ENCODE results near the gene OTULIN. TPM values are rescaled to one million over a fixed set of nuclear protein-coding genes. Genes with fewer than 3 reads are reported as not detected.

The OTULIN gene
- total RNA-seq, 1 experiment from 2014 or later, result 31.0 TPM

DNA sequence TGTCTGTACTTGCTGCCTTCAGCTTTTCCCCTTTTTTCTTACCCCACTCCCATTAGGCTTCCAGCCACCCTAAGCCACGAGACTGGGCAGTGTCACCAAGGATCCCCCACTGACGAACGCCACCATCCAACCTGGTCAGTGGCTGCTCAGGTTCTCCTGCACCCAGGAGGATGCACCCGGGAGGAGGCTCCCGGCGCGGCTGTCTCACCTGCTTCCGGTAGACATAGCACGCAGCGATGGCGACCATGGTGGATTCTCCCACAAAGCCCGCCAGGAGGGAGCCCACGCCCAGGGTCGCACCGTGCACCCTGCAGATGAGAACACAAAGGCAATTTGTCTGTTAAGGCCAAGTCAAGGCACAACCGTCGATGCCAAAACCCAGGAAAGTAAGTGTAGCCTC, 48.1 kb downstream of the OTULIN start:
- H3K4me1 ChIP-seq (ENCODE audit: low read length), result no peaks in the 10 kb centered on the region
- no peak overlapping the region for H3K27ac ChIP-seq (ENCODE audit: low read length)
- no peak overlapping the region for H3K9ac ChIP-seq (ENCODE audit: low read length)
- H4K20me1 ChIP-seq (ENCODE audit: insufficient read depth, low read depth, low read length), result no peaks in the 10 kb centered on the region
- no peaks in the 10 kb centered on the region for H3K79me2 ChIP-seq (ENCODE audit: low read length)
- H3K9me2 ChIP-seq (replicated peaks; ENCODE audit: insufficient read depth, low read length), result no peaks in the 10 kb centered on the region
- DNase-seq, result no peak
- no peak overlapping the region for H3K4me3 ChIP-seq (ENCODE audit: low read length)
- H3K9me3 ChIP-seq (ENCODE audit: low read length), result no peaks in the 10 kb centered on the region
- peaks cover 10% of the 10 kb centered on the region; the same call in 1 of the 2 replicates for H3K36me3 ChIP-seq (ENCODE audit: insufficient read depth, low read length)
- H2AFZ ChIP-seq (ENCODE audit: low read length), result no peak overlapping the region
- H3K4me2 ChIP-seq (ENCODE audit: low read depth, low read length, poor library complexity, severe bottlenecking), result no peak overlapping the region
- H3K27me3 ChIP-seq (ENCODE audit: low read length), result no peaks in the 10 kb centered on the region

DNA sequence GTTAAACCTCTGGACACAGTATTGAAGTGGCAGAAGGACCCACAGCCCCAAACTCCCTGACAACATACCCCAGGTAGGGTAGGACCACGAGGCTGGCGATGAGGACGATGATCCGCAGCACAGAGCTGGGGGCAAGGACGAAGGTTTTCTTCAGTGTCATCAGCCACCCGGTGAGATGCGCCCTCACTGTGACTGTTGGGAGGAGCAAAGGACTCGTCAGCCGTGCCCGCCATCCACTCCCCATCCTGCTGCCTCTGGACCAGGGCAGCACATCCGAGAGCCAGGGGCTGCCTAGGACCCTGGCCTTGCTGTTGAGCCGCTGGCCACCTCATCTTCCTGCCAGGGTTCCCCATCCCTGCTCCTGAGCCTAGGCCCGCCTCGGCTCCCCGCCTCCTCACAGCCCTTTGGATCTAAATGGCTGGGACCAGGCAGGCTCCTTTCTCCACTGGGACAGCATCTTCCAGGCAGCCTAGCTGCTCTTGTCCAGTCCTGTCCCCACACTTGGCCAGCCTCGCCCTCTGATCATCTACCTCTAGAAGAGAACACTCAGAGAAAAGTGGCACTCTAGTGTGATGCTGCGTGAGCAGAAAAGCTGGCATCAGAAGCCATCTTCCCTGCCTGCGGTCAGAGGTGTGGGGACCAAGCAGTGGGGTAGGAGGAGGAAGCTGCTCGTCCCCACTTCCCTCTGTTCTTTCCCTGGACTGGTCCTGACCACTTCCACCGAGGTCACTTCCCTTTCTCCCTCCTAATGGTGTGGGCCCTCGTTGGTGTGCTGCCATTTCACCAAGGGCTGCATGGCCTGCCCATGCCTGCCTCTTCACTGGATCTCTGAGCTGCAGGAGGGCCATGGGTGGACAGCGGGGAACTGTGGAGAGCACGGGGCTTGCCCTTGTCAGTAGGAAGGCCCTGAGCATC, 49.2 kb downstream of the OTULIN start:
- no peaks in the 10 kb centered on the region for H3K9me2 ChIP-seq (replicated peaks; ENCODE audit: insufficient read depth, low read length)
- H3K36me3 ChIP-seq (ENCODE audit: insufficient read depth, low read length), result peaks cover 5% of the 10 kb centered on the region; the same call in 1 of the 2 replicates
- no peaks in the 10 kb centered on the region for H3K9me3 ChIP-seq (ENCODE audit: low read length)

GRCh38 chr5:14714706-14715105, 50.2 kb downstream of the OTULIN start:
- Histone ChIP-seq H3K27ac (ENCODE audit: low read length) (no peak overlapping the region), H3K36me3 (ENCODE audit: insufficient read depth, low read length) (no peaks in the 10 kb centered on the region), H3K4me3 (ENCODE audit: low read length) (no peak overlapping the region), H4K20me1 (ENCODE audit: insufficient read depth, low read depth, low read length) (no peaks in the 10 kb centered on the region), H3K4me1 (ENCODE audit: low read length) (no peaks in the 10 kb centered on the region), H3K9me3 (ENCODE audit: low read length) (no peaks in the 10 kb centered on the region), H3K9me2 (replicated peaks; ENCODE audit: insufficient read depth, low read length) (no peaks in the 10 kb centered on the region), H3K79me2 (ENCODE audit: low read length) (no peaks in the 10 kb centered on the region), H3K4me2 (ENCODE audit: low read depth, low read length, poor library complexity, severe bottlenecking) (no peak overlapping the region), H3K9ac (ENCODE audit: low read length) (no peak overlapping the region), H3K27me3 (ENCODE audit: low read length) (no peaks in the 10 kb centered on the region), H2AFZ (ENCODE audit: low read length) (no peak overlapping the region)
- no peak for DNase-seq

More for the DNA sequence above, 49.2 kb downstream of the OTULIN start:
- H4K20me1 ChIP-seq (ENCODE audit: insufficient read depth, low read depth, low read length), result no peaks in the 10 kb centered on the region
- no peak overlapping the region for H3K4me3 ChIP-seq (ENCODE audit: low read length)
- no peaks in the 10 kb centered on the region for H3K79me2 ChIP-seq (ENCODE audit: low read length)
- H3K4me1 ChIP-seq (ENCODE audit: low read length), result no peaks in the 10 kb centered on the region
- H2AFZ ChIP-seq (ENCODE audit: low read length), result no peak overlapping the region
- no peak overlapping the region for H3K27ac ChIP-seq (ENCODE audit: low read length)
- DNase-seq, result no peak
- H3K4me2 ChIP-seq (ENCODE audit: low read depth, low read length, poor library complexity, severe bottlenecking), result no peak overlapping the region
- no peaks in the 10 kb centered on the region for H3K27me3 ChIP-seq (ENCODE audit: low read length)
- H3K9ac ChIP-seq (ENCODE audit: low read length), result no peak overlapping the region

DNA sequence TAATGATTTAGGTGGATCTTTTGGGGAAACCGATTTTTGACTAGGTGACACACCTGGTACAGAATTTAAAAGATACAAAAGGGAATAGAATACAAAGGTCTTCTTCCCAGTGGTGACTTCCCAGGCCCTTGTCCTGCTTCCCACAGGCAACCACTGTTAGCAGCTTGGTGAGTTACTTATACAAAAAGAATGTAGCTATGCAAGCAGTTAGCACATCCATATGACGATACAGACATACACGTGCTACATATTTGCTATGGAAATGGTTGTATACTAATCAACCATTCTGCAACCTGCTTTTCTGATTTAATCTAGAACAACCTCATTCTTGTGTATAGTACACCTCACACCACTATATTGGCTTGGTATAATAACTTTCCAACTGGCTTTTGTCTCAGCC, 51.0 kb downstream of the OTULIN start:
- no peaks in the 10 kb centered on the region for H4K20me1 ChIP-seq (ENCODE audit: insufficient read depth, low read depth, low read length)
- no peaks in the 10 kb centered on the region for H3K9me2 ChIP-seq (replicated peaks; ENCODE audit: insufficient read depth, low read length)
- no peaks in the 10 kb centered on the region for H3K27me3 ChIP-seq (ENCODE audit: low read length)
- no peak overlapping the region for H3K9ac ChIP-seq (ENCODE audit: low read length)
- H3K36me3 ChIP-seq (ENCODE audit: insufficient read depth, low read length), result no peaks in the 10 kb centered on the region
- no peak overlapping the region for H2AFZ ChIP-seq (ENCODE audit: low read length)
- no peaks in the 10 kb centered on the region for H3K9me3 ChIP-seq (ENCODE audit: low read length)
- H3K4me3 ChIP-seq (ENCODE audit: low read length), result no peak overlapping the region
- no peaks in the 10 kb centered on the region for H3K4me1 ChIP-seq (ENCODE audit: low read length)
- H3K4me2 ChIP-seq (ENCODE audit: low read depth, low read length, poor library complexity, severe bottlenecking), result no peak overlapping the region
- H3K27ac ChIP-seq (ENCODE audit: low read length), result no peak overlapping the region
- H3K79me2 ChIP-seq (ENCODE audit: low read length), result no peaks in the 10 kb centered on the region
- no peak for DNase-seq

DNA sequence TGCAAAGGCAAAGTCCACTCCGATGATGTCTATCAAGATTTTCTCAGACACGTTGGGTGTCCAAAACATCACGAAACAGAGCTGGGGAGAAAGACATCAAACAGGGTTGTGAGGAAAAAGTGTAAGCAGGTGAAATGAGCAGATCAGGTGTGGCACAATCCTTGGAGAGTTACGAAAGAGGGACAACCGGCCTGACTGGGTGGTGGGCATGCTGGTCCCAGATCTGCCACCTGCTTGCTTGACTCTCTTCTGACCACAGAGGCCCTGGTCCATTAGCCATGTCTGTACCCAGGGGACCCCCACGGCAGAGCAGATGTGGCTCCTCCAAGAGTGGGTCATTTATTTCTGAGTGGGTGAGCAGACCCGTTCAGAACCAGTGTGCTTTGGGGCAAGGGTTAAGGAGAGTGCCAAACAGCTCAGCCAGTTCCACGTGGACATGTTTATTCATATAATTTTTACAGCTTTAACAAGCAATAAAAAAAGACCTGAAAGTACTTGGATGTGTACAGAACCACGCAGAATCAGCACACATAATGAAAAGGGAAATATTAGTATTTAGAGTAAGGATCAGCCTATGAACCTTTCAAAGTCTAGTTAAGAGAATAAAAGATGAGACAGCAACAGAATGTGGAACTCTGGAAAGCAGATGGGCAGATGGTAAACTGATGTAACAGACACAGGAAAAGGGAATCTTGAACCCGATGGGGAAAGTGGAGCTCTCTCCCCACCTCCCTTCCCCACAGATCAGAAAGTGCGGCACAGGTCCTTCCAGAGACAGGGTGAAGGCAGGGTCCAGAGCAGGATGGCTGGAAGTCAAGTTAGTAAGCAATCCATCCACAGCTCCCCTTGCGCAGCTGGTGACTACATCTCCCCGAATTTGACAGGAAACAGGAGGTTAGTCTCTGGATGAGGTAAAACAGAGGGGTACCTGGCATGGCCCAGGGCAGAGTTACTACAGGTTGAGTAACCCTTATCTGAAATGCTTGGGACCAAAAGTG, 52.5 kb downstream of the OTULIN start:
- H3K27ac ChIP-seq (ENCODE audit: low read length), result no peak overlapping the region
- H3K4me2 ChIP-seq (ENCODE audit: low read depth, low read length, poor library complexity, severe bottlenecking), result no peak overlapping the region
- no peaks in the 10 kb centered on the region for H3K9me2 ChIP-seq (replicated peaks; ENCODE audit: insufficient read depth, low read length)
- H3K4me1 ChIP-seq (ENCODE audit: low read length), result no peaks in the 10 kb centered on the region
- H4K20me1 ChIP-seq (ENCODE audit: insufficient read depth, low read depth, low read length), result no peaks in the 10 kb centered on the region
- H2AFZ ChIP-seq (ENCODE audit: low read length), result no peak overlapping the region
- H3K9ac ChIP-seq (ENCODE audit: low read length), result no peak overlapping the region
- DNase-seq, result no peak
- H3K4me3 ChIP-seq (ENCODE audit: low read length), result no peak overlapping the region
- H3K27me3 ChIP-seq (ENCODE audit: low read length), result no peaks in the 10 kb centered on the region
- no peaks in the 10 kb centered on the region for H3K9me3 ChIP-seq (ENCODE audit: low read length)
- H3K79me2 ChIP-seq (ENCODE audit: low read length), result no peaks in the 10 kb centered on the region
- no peaks in the 10 kb centered on the region for H3K36me3 ChIP-seq (ENCODE audit: insufficient read depth, low read length)

- H3K36me3 ChIP-seq (ENCODE audit: insufficient read depth, low read length), result no peaks in the 10 kb centered on the region
- H2AFZ ChIP-seq (ENCODE audit: low read length), result no peak overlapping the region
- no peaks in the 10 kb centered on the region for H3K4me1 ChIP-seq (ENCODE audit: low read length)
- no peaks in the 10 kb centered on the region for H3K9me2 ChIP-seq (replicated peaks; ENCODE audit: insufficient read depth, low read length)
- H4K20me1 ChIP-seq (ENCODE audit: insufficient read depth, low read depth, low read length), result no peaks in the 10 kb centered on the region
- H3K9me3 ChIP-seq (ENCODE audit: low read length), result no peaks in the 10 kb centered on the region
- H3K4me2 ChIP-seq (ENCODE audit: low read depth, low read length, poor library complexity, severe bottlenecking), result no peak overlapping the region
- H3K27ac ChIP-seq (ENCODE audit: low read length), result no peak overlapping the region
- no peaks in the 10 kb centered on the region for H3K79me2 ChIP-seq (ENCODE audit: low read length)
- H3K9ac ChIP-seq (ENCODE audit: low read length), result no peak overlapping the region
- no peak for DNase-seq
- H3K27me3 ChIP-seq (ENCODE audit: low read length), result no peaks in the 10 kb centered on the region
- H3K4me3 ChIP-seq (ENCODE audit: low read length), result no peak overlapping the region
Measured at GRCh38 chr5:14718778-14719177, 54.3 kb downstream of the OTULIN start.

- no peaks in the 10 kb centered on the region for H3K9me3 ChIP-seq (ENCODE audit: low read length)
- no peak for DNase-seq
Measured at GRCh38 chr5:14720236-14720923, 55.9 kb downstream of the OTULIN start.

More at GRCh38 chr5:14720236-14720923, 55.9 kb downstream of the OTULIN start:
- Histone ChIP-seq H3K4me3 (ENCODE audit: low read length) (no peak overlapping the region), H3K36me3 (ENCODE audit: insufficient read depth, low read length) (no peaks in the 10 kb centered on the region), H3K9me2 (replicated peaks; ENCODE audit: insufficient read depth, low read length) (no peaks in the 10 kb centered on the region), H3K27ac (ENCODE audit: low read length) (no peak overlapping the region), H3K27me3 (ENCODE audit: low read length) (no peaks in the 10 kb centered on the region), H3K79me2 (ENCODE audit: low read length) (no peaks in the 10 kb centered on the region), H3K4me2 (ENCODE audit: low read depth, low read length, poor library complexity, severe bottlenecking) (no peak overlapping the region), H4K20me1 (ENCODE audit: insufficient read depth, low read depth, low read length) (no peaks in the 10 kb centered on the region), H2AFZ (ENCODE audit: low read length) (no peak overlapping the region), H3K9ac (ENCODE audit: low read length) (no peak overlapping the region), H3K4me1 (ENCODE audit: low read length) (peaks cover 11% of the 10 kb centered on the region)
